Spleen (tissue), 7 donors: ENCODE data around the gene P2RY13.

Experiments
- CTCF ChIP-seq, 11 experiments: fragments of 200-600 bp in 7 of 11; fragments of 450-650 bp in 4 of 11; sonication (generic) in 4 of 11; IDR thresholded peaks in 8 of 11; conservative IDR thresholded peaks in 3 of 11; 1 replicate in 7 of 11; 2 replicates in 4 of 11; pipeline versions ENCODE4 v1.4.0 to v1.8.0; 2016 to 2021; ENCODE audit warnings: antibody characterized with exemption in 11 of 11, inconsistent platforms in 4 of 11, mild to moderate bottlenecking in 1 of 11
- POLR2A ChIP-seq, 3 donors: fragments of 450-650 bp; IDR thresholded peaks; one replicate each; pipeline ENCODE4 v1.5.1; 2017; ENCODE audit warnings: antibody characterized with exemption in 3 of 3, mild to moderate bottlenecking in 1 of 3
- donor health status: DM: no; HTN: no; CAD: no; lungs with moderate emphysema.
- donor health status: DM: no; HTN: no; CAD: no.
- donor health status: DM: no; HTN: no; CAD: no.

GRCh38 chr3:151281671-151282324, 47.6 kb downstream of the P2RY13 start:
- TF ChIP-seq POLR2A (IDR thresholded peaks at IDR 0.05) (no peak), CTCF (IDR thresholded peaks at IDR 0.05 in 8 of 11, conservative IDR thresholded peaks at IDR 0.05 in 3 of 11) (no peak)
